SIG-M5 treated with dmso at 0.1 percent for 504 hours (cell line): ENCODE measurements around the gene SLC2A4.
A peak's percentile ranks its signal among the peaks of the same experiment; 100 is the strongest.

Experiments
- DNase-seq: peaks from one replicate; lab custom pipeline; 2025; ENCODE audit not compliant: unreplicated experiment; lab: John Stamatoyannopoulos, UW

The SLC2A4 gene

GRCh38 chr17:7296189-7296861 lies 14.8 kb downstream of the SLC2A4 start:
- DNase-seq, result peak; percentile 57

- no peak for DNase-seq
Measured at GRCh38 chr17:7304179-7304578, 22.7 kb downstream of the SLC2A4 start.

GRCh38 chr17:7306911-7307685 lies 25.6 kb downstream of the SLC2A4 start, which contains the start of gene EIF5A:
EIF5A (plus strand) TSS chr17:7307628; CDS start chr17:7309636, 2,008 bp downstream.
- DNase-seq, result peak; percentile 99

- peak; percentile 29 for DNase-seq
Measured at GRCh38 chr17:7307686-7308624, 26.4 kb downstream of the SLC2A4 start.

- DNase-seq, result peak; percentile 83
Measured at GRCh38 chr17:7308625-7309433, 27.3 kb downstream of the SLC2A4 start.

GRCh38 chr17:7309628-7310027 lies 28.1 kb downstream of the SLC2A4 start:
- no peak for DNase-seq

- DNase-seq, result no peak
Measured at GRCh38 chr17:7311110-7311705, 29.7 kb downstream of the SLC2A4 start.

GRCh38 chr17:7312432-7313087 lies 31.0 kb downstream of the SLC2A4 start:
- no peak for DNase-seq

GRCh38 chr17:7313088-7313889 lies 31.8 kb downstream of the SLC2A4 start:
- DNase-seq, result no peak

- DNase-seq, result no peak
Measured at GRCh38 chr17:7313890-7314718, 32.6 kb downstream of the SLC2A4 start.

- peak; percentile 71 for DNase-seq
Measured at GRCh38 chr17:7314719-7315569, 33.4 kb downstream of the SLC2A4 start, which contains the start of gene GPS2. GPS2 (minus strand) TSS chr17:7315360; CDS start chr17:7315052, 308 bp downstream.

GRCh38 chr17:7315570-7316235 lies 34.2 kb downstream of the SLC2A4 start:
- DNase-seq, result no peak

- no peak for DNase-seq
Measured at GRCh38 chr17:7317161-7317803, 35.8 kb downstream of the SLC2A4 start.

GRCh38 chr17:7318121-7318860 lies 36.8 kb downstream of the SLC2A4 start:
- no peak for DNase-seq

GRCh38 chr17:7321466-7321865 lies 39.9 kb downstream of the SLC2A4 start:
- DNase-seq, result no peak
